ENCODE data around the gene POU2F2.

DNA sequence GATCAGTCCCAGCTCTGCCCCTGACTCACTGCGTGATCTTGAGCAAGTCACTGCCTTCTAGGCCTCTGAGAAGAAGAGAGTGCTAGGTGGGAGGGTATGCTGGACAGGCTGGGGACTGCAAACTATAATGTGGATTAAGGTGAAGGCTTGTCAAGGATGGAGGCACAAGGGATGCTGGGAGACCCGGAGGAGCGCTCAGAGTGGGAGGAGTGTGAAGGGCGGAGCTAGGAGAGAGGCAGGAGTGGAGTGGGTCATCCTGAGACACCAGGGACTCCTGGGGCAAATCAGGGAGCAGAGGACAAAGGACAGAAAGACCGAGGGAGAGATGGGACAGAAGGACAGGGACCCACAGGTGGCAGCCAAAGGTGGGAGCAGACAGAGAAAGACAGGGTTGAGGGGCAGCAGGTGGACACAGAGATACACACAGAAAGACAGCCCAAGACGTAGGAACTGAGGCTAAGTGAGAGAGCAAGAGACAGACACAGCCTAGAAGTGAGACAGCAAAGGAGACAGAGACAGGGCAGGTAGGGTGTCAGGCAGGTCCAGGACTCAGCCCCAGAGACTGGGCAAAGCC, 64.8 kb downstream of the POU2F2 start:
- TF ChIP-seq, protein P1, sequence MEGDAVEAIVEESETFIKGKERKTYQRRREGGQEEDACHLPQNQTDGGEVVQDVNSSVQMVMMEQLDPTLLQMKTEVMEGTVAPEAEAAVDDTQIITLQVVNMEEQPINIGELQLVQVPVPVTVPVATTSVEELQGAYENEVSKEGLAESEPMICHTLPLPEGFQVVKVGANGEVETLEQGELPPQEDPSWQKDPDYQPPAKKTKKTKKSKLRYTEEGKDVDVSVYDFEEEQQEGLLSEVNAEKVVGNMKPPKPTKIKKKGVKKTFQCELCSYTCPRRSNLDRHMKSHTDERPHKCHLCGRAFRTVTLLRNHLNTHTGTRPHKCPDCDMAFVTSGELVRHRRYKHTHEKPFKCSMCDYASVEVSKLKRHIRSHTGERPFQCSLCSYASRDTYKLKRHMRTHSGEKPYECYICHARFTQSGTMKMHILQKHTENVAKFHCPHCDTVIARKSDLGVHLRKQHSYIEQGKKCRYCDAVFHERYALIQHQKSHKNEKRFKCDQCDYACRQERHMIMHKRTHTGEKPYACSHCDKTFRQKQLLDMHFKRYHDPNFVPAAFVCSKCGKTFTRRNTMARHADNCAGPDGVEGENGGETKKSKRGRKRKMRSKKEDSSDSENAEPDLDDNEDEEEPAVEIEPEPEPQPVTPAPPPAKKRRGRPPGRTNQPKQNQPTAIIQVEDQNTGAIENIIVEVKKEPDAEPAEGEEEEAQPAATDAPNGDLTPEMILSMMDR (IDR thresholded peaks at IDR 0.05 in 8 of 11, conservative IDR thresholded peaks at IDR 0.05 in 3 of 11), result no peak
- no peak for TF ChIP-seq POLR2A (IDR thresholded peaks at IDR 0.05)
